WTC11 (cell line): ENCODE measurements around the gene GRIN3B. TPM values are rescaled to one million over a fixed set of nuclear protein-coding genes. Genes with fewer than 3 reads are reported as not detected.

Experiments
- ATAC-seq: fragments of 200-7000 bp; cut with Tn5 transposase; 2 replicates; pipeline ENCODE4 v1.10.0; 2021; ENCODE audit warnings: mild to moderate bottlenecking, moderate library complexity
- CTCF ChIA-PET: fragments of 300-600 bp; sonication (Branson Sonifier 250); formaldehyde crosslinking; loops from one replicate; lab custom pipeline; 2021; ENCODE audit warnings: antibody characterized with exemption; lab: Charles Lee
- POLR2A ChIA-PET: fragments of 350-600 bp; sonication (Branson Sonifier 250); formaldehyde crosslinking; loops from one replicate; lab custom pipeline; 2021; ENCODE audit warnings: antibody characterized with exemption; lab: Charles Lee
- DNase-seq: peaks from one replicate; pipeline ENCODE4 v3.0.0; 2021; ENCODE audit warnings: low spot score
- H3K27ac Mint-ChIP-seq: 2 replicates; pipeline ENCODE4 v1.8.0; 2021; ENCODE audit warnings: mixed read lengths
- H3K27me3 Mint-ChIP-seq: 2 replicates; pipeline ENCODE4 v1.8.0; 2021; ENCODE audit warnings: low read depth, mild to moderate bottlenecking, moderate library complexity, mixed read lengths
- H3K36me3 Mint-ChIP-seq: 2 replicates; pipeline ENCODE4 v1.8.0; 2021; ENCODE audit warnings: mixed read lengths
- H3K4me1 Mint-ChIP-seq: 2 replicates; pipeline ENCODE4 v1.8.0; 2022; ENCODE audit warnings: mixed read lengths
- H3K4me3 Mint-ChIP-seq: 2 replicates; pipeline ENCODE4 v1.8.0; 2021; ENCODE audit warnings: mild to moderate bottlenecking, moderate library complexity, mixed read lengths
- H3K9me3 Mint-ChIP-seq: 2 replicates; pipeline ENCODE4 v1.8.0; 2021; ENCODE audit warnings: mixed read lengths
- AR ChIP-seq: fragments of 250-450 bp; sonication (Bioruptor Pico); IDR thresholded peaks from 2 replicates; pipeline ENCODE4 v1.9.0; 2021; ENCODE audit warnings: mild to moderate bottlenecking
- E2F1 ChIP-seq: sonication (generic); formaldehyde crosslinking; IDR thresholded peaks from 2 replicates; pipeline ENCODE4 v1.8.0; 2022; ENCODE audit warnings: mild to moderate bottlenecking, missing genetic modification reagents
- ESRRA ChIP-seq: sonication (generic); formaldehyde crosslinking; IDR thresholded peaks from 2 replicates; pipeline ENCODE4 v1.8.1; 2022; ENCODE audit warnings: mild to moderate bottlenecking, missing genetic modification reagents, borderline replicate concordance
- IRF1 ChIP-seq: sonication (generic); formaldehyde crosslinking; IDR thresholded peaks from 2 replicates; pipeline ENCODE4 v1.8.0; 2023; ENCODE audit warnings: missing genetic modification reagents
- JAZF1 ChIP-seq: fragments of 250-450 bp; sonication (Bioruptor Pico); IDR thresholded peaks from 2 replicates; pipeline ENCODE4 v1.9.0; 2021; ENCODE audit warnings: moderate library complexity, mild to moderate bottlenecking, inconsistent platforms
- NFATC4 ChIP-seq: fragments of 250-450 bp; sonication (Bioruptor Pico); IDR thresholded peaks from 2 replicates; pipeline ENCODE4 v1.9.0; 2021; ENCODE audit warnings: mild to moderate bottlenecking
- NFYB ChIP-seq: sonication (generic); formaldehyde crosslinking; conservative IDR thresholded peaks from 2 replicates; pipeline ENCODE4 v1.8.0; 2022; ENCODE audit warnings: low read depth, missing genetic modification reagents
- NR2C2 ChIP-seq: sonication (generic); formaldehyde crosslinking; IDR thresholded peaks from 2 replicates; pipeline ENCODE4 v1.8.0; 2022; ENCODE audit warnings: mild to moderate bottlenecking, missing genetic modification reagents
- PREB ChIP-seq: sonication (generic); formaldehyde crosslinking; IDR thresholded peaks from 2 replicates; pipeline ENCODE4 v1.8.1; 2022; ENCODE audit warnings: mild to moderate bottlenecking, missing genetic modification reagents, moderate library complexity, borderline replicate concordance
- RORB ChIP-seq: fragments of 250-450 bp; sonication (Bioruptor Pico); IDR thresholded peaks from 2 replicates; pipeline ENCODE4 v1.9.0; 2021; ENCODE audit warnings: mild to moderate bottlenecking
- SMAD3 ChIP-seq: sonication (generic); formaldehyde crosslinking; IDR thresholded peaks from 2 replicates; pipeline ENCODE4 v1.8.0; 2022; ENCODE audit warnings: missing genetic modification reagents, mild to moderate bottlenecking, borderline replicate concordance
- SMAD4 ChIP-seq: sonication (generic); formaldehyde crosslinking; IDR thresholded peaks from 2 replicates; pipeline ENCODE4 v1.8.0; 2022; ENCODE audit warnings: mild to moderate bottlenecking, missing genetic modification reagents
- SP1 ChIP-seq: sonication (generic); formaldehyde crosslinking; conservative IDR thresholded peaks from 2 replicates; pipeline ENCODE4 v1.8.1; 2022; ENCODE audit warnings: missing genetic modification reagents
- TEAD1 ChIP-seq: sonication (generic); formaldehyde crosslinking; IDR thresholded peaks from 2 replicates; pipeline ENCODE4 v1.8.0; 2022; ENCODE audit warnings: mild to moderate bottlenecking, missing genetic modification reagents
- ZMAT4 ChIP-seq: fragments of 250-450 bp; sonication (Bioruptor Pico); IDR thresholded peaks from 2 replicates; pipeline ENCODE4 v1.9.0; 2021; ENCODE audit warnings: mild to moderate bottlenecking
- ZNF138 ChIP-seq: sonication (generic); formaldehyde crosslinking; conservative IDR thresholded peaks from 2 replicates; pipeline ENCODE4 v1.8.1; 2022; ENCODE audit warnings: mild to moderate bottlenecking, moderate library complexity, missing genetic modification reagents
- ZNF219 ChIP-seq: sonication (generic); formaldehyde crosslinking; IDR thresholded peaks from 2 replicates; pipeline ENCODE4 v1.8.0; 2023; ENCODE audit warnings: missing genetic modification reagents, mild to moderate bottlenecking, borderline replicate concordance
- ZNF263 ChIP-seq: sonication (generic); formaldehyde crosslinking; IDR thresholded peaks from 2 replicates; pipeline ENCODE4 v1.8.1; 2022; ENCODE audit warnings: low read depth, mild to moderate bottlenecking, moderate library complexity, missing genetic modification reagents
- ZNF425 ChIP-seq: fragments of 250-450 bp; sonication (Bioruptor Pico); conservative IDR thresholded peaks from 2 replicates; pipeline ENCODE4 v1.9.0; 2021; ENCODE audit warnings: mild to moderate bottlenecking
- total RNA-seq: library from RNA; stranded (reverse); gene quantifications from 3 replicates; pipeline ENCODE4 v1.2.3, GENCODE V29; 2021

GRIN3B gene
- total RNA-seq, 1 experiment from 2014 or later: 1.9 TPM

GRCh38 chr19:995051-995827, 5.0 kb upstream of the GRIN3B start:
- no peak for TF ChIP-seq AR (CRISPR knock-in tag)
- no peak for TF ChIP-seq E2F1
- no peak for TF ChIP-seq JAZF1 (CRISPR knock-in tag)
- TF ChIP-seq TEAD1 (CRISPR knock-in tag): no peak
- TF ChIP-seq ZNF219 (CRISPR knock-in tag): no peak
- TF ChIP-seq ZNF263 (CRISPR knock-in tag): no peak
- no peak for TF ChIP-seq ZNF425 (CRISPR knock-in tag)
- TF ChIP-seq ESRRA (CRISPR knock-in tag): no peak
- no peak for TF ChIP-seq SMAD4 (CRISPR knock-in tag)
- no peak for TF ChIP-seq RORB
- TF ChIP-seq ZMAT4 (CRISPR knock-in tag): no peak
- H3K9me3 Mint-ChIP-seq: no peaks in the 10 kb centered on the region
- no peak overlapping the region for H3K4me3 Mint-ChIP-seq
- peaks cover 8% of the 10 kb centered on the region for H3K36me3 Mint-ChIP-seq
- H3K27me3 Mint-ChIP-seq: peaks cover 34% of the 10 kb centered on the region
- ChIA-PET POLR2A (interaction anchor here (1.0 to 1.4 kb wide), 3 partner anchors 9 to 76 kb away, joined by 3 to 4 read pairs (median 3); no protein-coding TSS in a partner anchor), CTCF (interaction anchor here (0.6 to 4.0 kb wide), 6 partner anchors 9 to 249 kb away, joined by 3 to 20 read pairs (median 6); partner anchors contain the start of gene WDR18)
- H3K4me1 Mint-ChIP-seq: peaks cover 5% of the 10 kb centered on the region; the same call in 1 of the 2 replicates
- DNase-seq: no peak
- no peak for ATAC-seq
- no peak overlapping the region for H3K27ac Mint-ChIP-seq

GRCh38 chr19:996051-996838, 4.0 kb upstream of the GRIN3B start:
- ChIA-PET POLR2A (interaction anchor here (0.6 to 1.4 kb wide), 5 partner anchors 8 to 77 kb away, joined by 3 to 5 read pairs (median 4); partner anchors contain the start of gene CNN2), CTCF (interaction anchor here (0.7 to 4.0 kb wide), 9 partner anchors 12 to 248 kb away, joined by 3 to 20 read pairs (median 5); partner anchors contain the start of genes ARHGAP45 and WDR18)
- Mint-ChIP-seq H3K4me1 (peaks cover 5% of the 10 kb centered on the region; the same call in 1 of the 2 replicates), H3K9me3 (no peaks in the 10 kb centered on the region), H3K27ac (no peak overlapping the region), H3K36me3 (peaks cover 4% of the 10 kb centered on the region; the same call in 1 of the 2 replicates), H3K27me3 (peaks cover 39% of the 10 kb centered on the region), H3K4me3 (peak overlapping the region; percentile 57)
- ATAC-seq: peak; percentile 8
- DNase-seq: peak; percentile 67
- TF ChIP-seq IRF1 (CRISPR knock-in tag) (no peak), NFATC4 (no peak), PREB (CRISPR knock-in tag) (no peak), ZNF138 (CRISPR knock-in tag) (no peak), SP1 (CRISPR knock-in tag) (peak; percentile 38; the same call in 1 of the 2 replicates), SMAD3 (peak; percentile 59; the same call in 1 of the 2 replicates), SMAD4 (CRISPR knock-in tag) (no peak), NR2C2 (CRISPR knock-in tag) (no peak), ZMAT4 (CRISPR knock-in tag) (no peak), NFYB (CRISPR knock-in tag) (no peak), ZNF425 (CRISPR knock-in tag) (no peak)
